ENCODE results near the gene SYNM.

Gene SYNM

GRCh38 chr15:99126131-99126588 is 21.3 kb downstream of the SYNM start:
- TF ChIP-seq CTCF (IDR thresholded peaks at IDR 0.05), result no peak
- DNase-seq (ENCODE audit: low spot score), result peak; percentile 74
- Histone ChIP-seq H3K27ac (peak overlapping the region; percentile 81 to 93), H3K4me3 (no peak overlapping the region)

DNA sequence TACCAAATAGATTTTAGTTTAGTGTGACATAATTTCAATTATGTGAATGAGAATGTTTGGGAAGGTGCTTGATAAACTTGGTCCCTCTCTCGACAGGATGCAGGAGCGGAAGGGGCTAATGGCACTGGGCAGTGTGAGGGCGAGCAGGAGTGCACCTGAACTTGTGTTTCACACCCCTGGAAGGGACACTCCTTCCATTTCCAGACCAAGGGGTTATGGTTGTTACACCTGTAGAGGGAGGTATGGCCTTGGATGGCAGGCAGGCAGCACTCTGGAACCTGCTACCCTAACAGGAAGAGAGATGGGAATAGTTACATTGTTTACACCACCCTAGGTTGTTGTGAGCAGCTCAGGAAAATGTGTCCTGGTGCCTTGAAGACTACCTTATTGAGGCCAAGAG is 22.1 kb downstream of the SYNM start:
- no peak for TF ChIP-seq CTCF (IDR thresholded peaks at IDR 0.05)
- peak; percentile 54 for DNase-seq (ENCODE audit: low spot score)
- Histone ChIP-seq H3K4me3 (no peak overlapping the region), H3K27ac (peak overlapping the region; percentile 81 to 93)

GRCh38 chr15:99127773-99128172 is 22.9 kb downstream of the SYNM start:
- no peak for TF ChIP-seq CTCF (IDR thresholded peaks at IDR 0.05)
- H3K4me3 ChIP-seq, result no peak overlapping the region
- no peak for DNase-seq (ENCODE audit: low spot score)
- no peak overlapping the region for H3K27ac ChIP-seq

DNA sequence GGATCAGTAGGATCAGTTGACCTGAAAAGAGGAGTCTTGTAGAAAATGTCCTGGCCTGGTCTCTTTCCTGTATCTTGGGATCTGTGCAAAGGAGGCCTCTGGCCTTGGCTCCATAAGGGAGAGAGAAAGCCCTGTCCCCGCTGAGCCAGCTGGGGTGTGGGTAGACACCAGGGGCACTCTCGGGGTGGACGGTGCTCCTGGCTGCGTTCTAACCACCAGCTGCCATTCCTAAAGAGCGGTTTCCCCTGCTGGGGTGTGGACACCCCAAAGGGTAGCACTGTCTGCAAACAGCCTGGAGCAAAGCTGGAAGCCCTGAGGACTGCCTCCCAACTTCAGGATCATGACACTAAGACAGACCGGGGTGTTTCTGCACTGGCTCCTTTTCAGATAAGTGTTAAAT is 23.5 kb downstream of the SYNM start:
- no peak overlapping the region for H3K4me3 ChIP-seq
- H3K27ac ChIP-seq, result no peak overlapping the region
- TF ChIP-seq CTCF (IDR thresholded peaks at IDR 0.05), result no peak
- DNase-seq (ENCODE audit: low spot score), result peak; percentile 65

GRCh38 chr15:99129644-99130043 is 24.8 kb downstream of the SYNM start:
- no peak overlapping the region for H3K27ac ChIP-seq

GRCh38 chr15:99130314-99130713 is 25.4 kb downstream of the SYNM start:
- Histone ChIP-seq H3K27ac (no peak overlapping the region), H3K4me3 (no peak overlapping the region)
- no peak for TF ChIP-seq CTCF (IDR thresholded peaks at IDR 0.05)
- no peak for DNase-seq (ENCODE audit: low spot score)

More at GRCh38 chr15:99129644-99130043, 24.8 kb downstream of the SYNM start:
- no peak overlapping the region for H3K4me3 ChIP-seq
- no peak for DNase-seq (ENCODE audit: low spot score)
- TF ChIP-seq CTCF (IDR thresholded peaks at IDR 0.05), result no peak

DNA sequence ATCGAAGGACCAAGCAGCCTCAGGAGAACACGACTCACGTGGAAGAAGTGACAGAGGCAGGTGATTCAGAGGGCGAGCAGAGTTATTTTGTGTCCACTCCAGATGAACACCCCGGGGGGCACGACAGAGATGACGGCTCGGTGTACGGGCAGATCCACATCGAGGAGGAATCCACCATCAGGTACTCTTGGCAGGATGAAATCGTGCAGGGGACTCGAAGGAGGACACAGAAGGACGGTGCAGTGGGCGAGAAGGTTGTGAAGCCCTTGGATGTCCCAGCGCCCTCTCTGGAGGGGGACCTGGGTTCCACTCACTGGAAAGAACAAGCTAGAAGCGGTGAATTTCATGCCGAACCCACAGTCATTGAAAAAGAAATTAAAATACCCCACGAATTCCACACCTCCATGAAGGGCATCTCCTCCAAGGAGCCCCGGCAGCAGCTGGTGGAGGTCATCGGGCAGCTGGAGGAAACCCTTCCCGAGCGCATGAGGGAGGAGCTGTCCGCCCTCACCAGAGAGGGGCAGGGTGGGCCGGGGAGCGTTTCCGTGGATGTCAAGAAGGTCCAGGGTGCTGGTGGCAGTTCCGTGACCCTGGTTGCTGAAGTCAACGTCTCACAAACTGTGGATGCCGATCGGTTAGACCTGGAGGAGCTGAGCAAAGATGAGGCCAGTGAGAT is 26.0 kb downstream of the SYNM start:
- no peak for TF ChIP-seq CTCF (IDR thresholded peaks at IDR 0.05)
- DNase-seq (ENCODE audit: low spot score), result peak; percentile 60
- no peak overlapping the region for H3K4me3 ChIP-seq
- H3K27ac ChIP-seq, result no peak overlapping the region

All from coronary artery (tissue), 2 donors.